K562 (cell line): Measurements from ENCODE around the gene FXYD3. TPM values are rescaled to one million over a fixed set of nuclear protein-coding genes. Genes with fewer than 3 reads are reported as not detected.

Experiments used
- MEIS2 ChIP-seq: fragments of 450-650 bp; IDR thresholded peaks from 2 replicates; pipeline ENCODE4 v1.6.1; 2014; ENCODE audit warnings: mild to moderate bottlenecking; ENCODE audit not compliant: partially characterized antibody
- NFIX ChIP-seq: fragments of 250-450 bp; sonication (Bioruptor Pico); IDR thresholded peaks from 2 replicates; pipeline ENCODE4 v1.4.0; 2020; ENCODE audit warnings: low read depth, mild to moderate bottlenecking, moderate library complexity
- polyA plus RNA-seq, 8 experiments: library from polyadenylated mRNA; depleted of rRNA in 4 of 8; stranded (reverse) in 5 of 8; unstranded in 3 of 8; fragments of >200 nt; fragmentation: Nextera tagmentation in 2 of 8; fragmentation: Illumina TruSeq in 1 of 8; extraction: Ambion mirVana in 2 of 8; extraction: Trizol in 1 of 8; gene quantifications; 2 replicates each; pipeline versions ENCODE4 v1.2.1 to v1.2.3, GENCODE V29; 2011 to 2014; ENCODE audit warnings: inconsistent platforms in 1 of 8, missing spikeins in 1 of 8
- total RNA-seq, 7 experiments: library from RNA; depleted of rRNA in 6 of 7; stranded (reverse); fragments of >200 nt in 6 of 7; fragmentation: Illumina TruSeq in 2 of 7; extraction: Trizol in 2 of 7; gene quantifications; 2 replicates each; pipeline versions ENCODE4 v1.2.1 to v1.2.3, GENCODE V29; 2011 to 2021; ENCODE audit warnings: low replicate concordance in 1 of 7
- TF ChIP-seq, protein P1 (sequence below): fragments of 450-650 bp; IDR thresholded peaks from 2 replicates; pipeline ENCODE4 v1.6.1; 2016; ENCODE audit warnings: missing biosample characterization, missing genetic modification characterization
- TF ChIP-seq, protein P2 (sequence below): fragments of 450-650 bp; IDR thresholded peaks from 2 replicates; pipeline ENCODE4 v1.7.1; 2018; ENCODE audit warnings: mild to moderate bottlenecking, low read depth; ENCODE audit not compliant: partially characterized antibody

FXYD3 gene
- total and polyA plus RNA-seq, 9 of the 15 experiments (the other 6 are each of a cell fraction or from before 2014, with no cell fraction given), result 0.24 TPM; not detected in 8

DNA sequence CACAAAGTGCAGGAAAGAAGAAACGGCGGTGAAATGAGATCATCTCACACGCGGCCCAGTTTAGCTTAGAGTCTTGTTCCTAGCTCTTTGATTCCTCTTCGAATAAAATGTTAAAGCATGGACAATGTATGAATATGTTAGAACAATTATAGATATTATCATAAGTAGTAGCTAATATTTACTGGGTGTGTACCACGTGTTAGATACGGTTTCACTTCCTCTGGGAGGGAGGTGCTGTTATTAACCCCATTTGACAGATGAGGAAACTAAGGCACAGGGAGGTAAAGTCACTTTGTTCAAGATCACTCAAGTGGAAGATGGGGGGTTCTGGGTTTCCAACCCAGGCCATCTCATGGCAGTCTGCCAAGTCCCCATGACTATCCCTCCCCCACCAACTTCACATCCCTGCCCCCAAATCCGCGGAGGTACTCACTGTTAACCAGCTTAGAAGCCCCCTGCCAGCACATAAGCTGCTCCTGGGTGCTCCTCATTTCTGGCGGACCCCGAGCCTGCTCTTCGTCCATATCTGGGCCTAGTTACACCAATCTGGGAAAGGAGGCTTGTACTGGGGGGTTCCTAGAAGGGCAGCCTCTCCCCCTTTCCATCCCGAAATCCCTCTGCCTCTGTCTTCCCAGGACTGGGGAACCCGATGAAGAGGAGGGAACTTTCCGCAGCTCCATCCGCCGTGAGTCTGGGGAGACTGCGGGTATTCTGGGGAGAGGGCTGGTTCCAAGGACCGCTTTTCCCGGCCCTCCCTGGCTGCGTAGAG, 26.4 kb downstream of the FXYD3 start (continued):
- TF ChIP-seq, protein P1, sequence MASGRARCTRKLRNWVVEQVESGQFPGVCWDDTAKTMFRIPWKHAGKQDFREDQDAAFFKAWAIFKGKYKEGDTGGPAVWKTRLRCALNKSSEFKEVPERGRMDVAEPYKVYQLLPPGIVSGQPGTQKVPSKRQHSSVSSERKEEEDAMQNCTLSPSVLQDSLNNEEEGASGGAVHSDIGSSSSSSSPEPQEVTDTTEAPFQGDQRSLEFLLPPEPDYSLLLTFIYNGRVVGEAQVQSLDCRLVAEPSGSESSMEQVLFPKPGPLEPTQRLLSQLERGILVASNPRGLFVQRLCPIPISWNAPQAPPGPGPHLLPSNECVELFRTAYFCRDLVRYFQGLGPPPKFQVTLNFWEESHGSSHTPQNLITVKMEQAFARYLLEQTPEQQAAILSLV (tag), result no peak
- TF ChIP-seq MEIS2 (no peak), NFIX (CRISPR knock-in tag) (0 out of 2 replicates have a peak, but pooled peaks have one; percentile 26)
- TF ChIP-seq, protein P2, sequence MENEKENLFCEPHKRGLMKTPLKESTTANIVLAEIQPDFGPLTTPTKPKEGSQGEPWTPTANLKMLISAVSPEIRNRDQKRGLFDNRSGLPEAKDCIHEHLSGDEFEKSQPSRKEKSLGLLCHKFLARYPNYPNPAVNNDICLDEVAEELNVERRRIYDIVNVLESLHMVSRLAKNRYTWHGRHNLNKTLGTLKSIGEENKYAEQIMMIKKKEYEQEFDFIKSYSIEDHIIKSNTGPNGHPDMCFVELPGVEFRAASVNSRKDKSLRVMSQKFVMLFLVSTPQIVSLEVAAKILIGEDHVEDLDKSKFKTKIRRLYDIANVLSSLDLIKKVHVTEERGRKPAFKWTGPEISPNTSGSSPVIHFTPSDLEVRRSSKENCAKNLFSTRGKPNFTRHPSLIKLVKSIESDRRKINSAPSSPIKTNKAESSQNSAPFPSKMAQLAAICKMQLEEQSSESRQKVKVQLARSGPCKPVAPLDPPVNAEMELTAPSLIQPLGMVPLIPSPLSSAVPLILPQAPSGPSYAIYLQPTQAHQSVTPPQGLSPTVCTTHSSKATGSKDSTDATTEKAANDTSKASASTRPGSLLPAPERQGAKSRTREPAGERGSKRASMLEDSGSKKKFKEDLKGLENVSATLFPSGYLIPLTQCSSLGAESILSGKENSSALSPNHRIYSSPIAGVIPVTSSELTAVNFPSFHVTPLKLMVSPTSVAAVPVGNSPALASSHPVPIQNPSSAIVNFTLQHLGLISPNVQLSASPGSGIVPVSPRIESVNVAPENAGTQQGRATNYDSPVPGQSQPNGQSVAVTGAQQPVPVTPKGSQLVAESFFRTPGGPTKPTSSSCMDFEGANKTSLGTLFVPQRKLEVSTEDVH, result no peak
